Brain microvascular endothelial cell (primary cell): Measurements from ENCODE around the gene KDELR1.

Source experiments
- DNase-seq: peaks from one replicate; pipeline ENCODE4 v3.0.0-alpha.2; 2020
- H3K27ac ChIP-seq: fragments of 250-450 bp; sonication (Bioruptor Pico); 2 replicates; pipeline ENCODE4 v1.5.1; 2020; ENCODE audit warnings: mild to moderate bottlenecking, moderate library complexity
- H3K27me3 ChIP-seq: fragments of 250-450 bp; sonication (Bioruptor Pico); replicated peaks from 2 replicates; pipeline ENCODE4 v1.5.1; 2020; ENCODE audit warnings: mild to moderate bottlenecking
- H3K36me3 ChIP-seq: fragments of 250-450 bp; sonication (Bioruptor Pico); replicated peaks from 2 replicates; pipeline ENCODE4 v1.5.1; 2020; ENCODE audit warnings: mild to moderate bottlenecking
- H3K4me3 ChIP-seq: 2 replicates; pipeline ENCODE4 v1.5.1; 2011; ENCODE audit warnings: low read depth, mild to moderate bottlenecking, control low read depth, low read length, moderate library complexity
- in situ Hi-C: cut with HindIII; loops from 2 replicates; pipeline ENCODE4 v1.10.0; 2017; ENCODE audit warnings: low sequenced_read_pairs, low pct_ligation_motif_present
- TF ChIP-seq, protein P1 (sequence below): IDR thresholded peaks from 2 replicates; pipeline ENCODE4 v1.5.1; 2011; ENCODE audit warnings: low read depth, mild to moderate bottlenecking, moderate library complexity, low read length, control low read depth, inconsistent platforms; ENCODE audit errors: missing control alignments

The KDELR1 gene

DNA sequence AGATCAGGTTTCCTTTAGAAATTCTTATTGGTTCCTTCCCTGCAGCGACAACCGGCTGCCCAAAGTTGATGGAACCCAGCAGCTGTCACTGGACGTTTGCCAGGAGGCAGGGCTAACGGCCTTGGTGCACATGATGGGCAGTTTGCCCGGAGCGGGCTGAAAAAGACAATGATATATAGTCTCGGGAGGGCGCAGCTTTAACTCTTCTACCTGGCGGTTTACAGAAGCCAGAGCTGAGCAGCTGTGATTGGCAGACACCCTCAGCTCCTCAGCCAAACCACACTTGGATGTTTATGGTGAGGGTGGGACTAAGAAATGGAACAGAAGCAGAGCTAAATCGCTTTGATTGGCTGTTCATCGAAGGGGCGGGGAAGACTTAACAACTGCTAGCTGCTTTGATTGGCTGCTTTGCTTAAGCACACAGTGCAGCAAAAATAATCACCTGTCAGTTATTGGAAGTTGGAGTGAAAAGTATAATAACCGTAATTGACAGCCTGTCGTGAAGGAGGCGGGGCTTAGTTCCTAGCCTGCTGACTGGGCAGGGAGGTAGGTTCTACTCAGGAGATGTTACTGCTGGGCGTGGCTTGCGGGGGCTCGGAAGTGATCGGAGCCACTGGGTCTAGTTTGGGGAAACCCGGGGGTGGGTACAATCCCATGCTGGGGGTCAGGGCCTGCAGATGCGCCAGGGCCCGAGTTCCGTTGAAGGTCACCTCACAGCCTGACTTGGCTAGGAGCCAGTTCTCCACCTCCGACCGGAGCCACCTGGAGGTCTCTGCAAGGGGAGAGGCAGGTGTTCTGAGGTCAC, 58.5 kb downstream of the KDELR1 start:
- peak overlapping the region; percentile 45 for H3K4me3 ChIP-seq
- in situ Hi-C loops = no loop called here
- DNase-seq = peak; percentile 98
- TF ChIP-seq, protein P1, sequence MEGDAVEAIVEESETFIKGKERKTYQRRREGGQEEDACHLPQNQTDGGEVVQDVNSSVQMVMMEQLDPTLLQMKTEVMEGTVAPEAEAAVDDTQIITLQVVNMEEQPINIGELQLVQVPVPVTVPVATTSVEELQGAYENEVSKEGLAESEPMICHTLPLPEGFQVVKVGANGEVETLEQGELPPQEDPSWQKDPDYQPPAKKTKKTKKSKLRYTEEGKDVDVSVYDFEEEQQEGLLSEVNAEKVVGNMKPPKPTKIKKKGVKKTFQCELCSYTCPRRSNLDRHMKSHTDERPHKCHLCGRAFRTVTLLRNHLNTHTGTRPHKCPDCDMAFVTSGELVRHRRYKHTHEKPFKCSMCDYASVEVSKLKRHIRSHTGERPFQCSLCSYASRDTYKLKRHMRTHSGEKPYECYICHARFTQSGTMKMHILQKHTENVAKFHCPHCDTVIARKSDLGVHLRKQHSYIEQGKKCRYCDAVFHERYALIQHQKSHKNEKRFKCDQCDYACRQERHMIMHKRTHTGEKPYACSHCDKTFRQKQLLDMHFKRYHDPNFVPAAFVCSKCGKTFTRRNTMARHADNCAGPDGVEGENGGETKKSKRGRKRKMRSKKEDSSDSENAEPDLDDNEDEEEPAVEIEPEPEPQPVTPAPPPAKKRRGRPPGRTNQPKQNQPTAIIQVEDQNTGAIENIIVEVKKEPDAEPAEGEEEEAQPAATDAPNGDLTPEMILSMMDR = no peak
- peaks cover 35% of the 10 kb centered on the region for H3K36me3 ChIP-seq
- H3K27ac ChIP-seq = peak overlapping the region; percentile 59
- H3K27me3 ChIP-seq = no peaks in the 10 kb centered on the region
